GM18909 (cell line): Measurements from ENCODE around the gene PPP1R12B.
A peak's percentile ranks its signal among the peaks of the same experiment; 100 is the strongest.
"Not testable (repeated sequence)": the region's sequence is repeated elsewhere in the genome, so short reads cannot be mapped to it uniquely, and the experiment has no call there.

Experiments
- ATAC-seq: cut with Tn5 transposase; IDR thresholded peaks from one replicate; pipeline ENCODE4 v1.9.1; 2021; ENCODE audit warnings: mild to moderate bottlenecking; ENCODE audit not compliant: unreplicated experiment, poor library complexity

PPP1R12B gene

GRCh38 chr1:202472347-202473124 is 124.0 kb downstream of the PPP1R12B start:
- ATAC-seq: not testable (repeated sequence)

- not testable (repeated sequence) for ATAC-seq
These were observed 125.0 kb downstream of the PPP1R12B start for GRCh38 chr1:202473266-202474045.

GRCh38 chr1:202479661-202480060 is 131.2 kb downstream of the PPP1R12B start:
- ATAC-seq: not testable (repeated sequence)

GRCh38 chr1:202480640-202481039 is 132.1 kb downstream of the PPP1R12B start:
- ATAC-seq: not testable (repeated sequence)

- ATAC-seq: not testable (repeated sequence)
These were observed 134.9 kb downstream of the PPP1R12B start for GRCh38 chr1:202483362-202483761.

- ATAC-seq: not testable (repeated sequence)
These were observed 135.5 kb downstream of the PPP1R12B start for GRCh38 chr1:202484032-202484431.

GRCh38 chr1:202484820-202485219 is 136.3 kb downstream of the PPP1R12B start:
- not testable (repeated sequence) for ATAC-seq

- peak; percentile 72 for ATAC-seq
These were observed 139.7 kb downstream of the PPP1R12B start for GRCh38 chr1:202488178-202488649.

- not testable (repeated sequence) for ATAC-seq
These were observed 140.6 kb downstream of the PPP1R12B start for GRCh38 chr1:202489101-202489500.

GRCh38 chr1:202493112-202493511 is 144.6 kb downstream of the PPP1R12B start:
- not testable (repeated sequence) for ATAC-seq

- no peak for ATAC-seq
These were observed 150.0 kb downstream of the PPP1R12B start for GRCh38 chr1:202498542-202498941.

GRCh38 chr1:202499997-202500396 is 151.5 kb downstream of the PPP1R12B start:
- not testable (repeated sequence) for ATAC-seq

GRCh38 chr1:202501281-202501680 is 152.8 kb downstream of the PPP1R12B start:
- ATAC-seq: no peak

GRCh38 chr1:202505356-202505755 is 156.9 kb downstream of the PPP1R12B start:
- no peak for ATAC-seq

GRCh38 chr1:202505880-202506575 is 157.5 kb downstream of the PPP1R12B start:
- ATAC-seq: not testable (repeated sequence)

- ATAC-seq: not testable (repeated sequence)
These were observed 160.4 kb downstream of the PPP1R12B start for GRCh38 chr1:202508863-202509262.

- ATAC-seq: not testable (repeated sequence)
These were observed 165.4 kb downstream of the PPP1R12B start for GRCh38 chr1:202513875-202514274.

GRCh38 chr1:202516434-202516877 is 168.0 kb downstream of the PPP1R12B start:
- ATAC-seq: no peak

- ATAC-seq: not testable (repeated sequence)
These were observed 168.6 kb downstream of the PPP1R12B start for GRCh38 chr1:202517146-202517545.

GRCh38 chr1:202518180-202518579 is 169.7 kb downstream of the PPP1R12B start:
- ATAC-seq: not testable (repeated sequence)
